OCI-LY7 (cell line): ENCODE results near the gene RAD54L.

Source experiments
- EZH2phosphoT487 ChIP-seq: fragments of 200-600 bp; sonication (generic); IDR thresholded peaks from 2 replicates; pipeline ENCODE4 v1.6.1; 2018; ENCODE audit warnings: low read depth, borderline replicate concordance, mild to moderate bottlenecking, mixed run types, antibody characterized with exemption, low read length, moderate library complexity, mixed read lengths
- TF ChIP-seq, protein P1 (sequence below): fragments of 200-600 bp; sonication (generic); conservative IDR thresholded peaks from 2 replicates; pipeline ENCODE4 v1.5.1; 2014; ENCODE audit warnings: mild to moderate bottlenecking, antibody characterized with exemption, low read length, moderate library complexity, mixed read lengths

GRCh38 chr1:46289976-46290375 is 42.4 kb downstream of the RAD54L start:
- TF ChIP-seq, protein P1, sequence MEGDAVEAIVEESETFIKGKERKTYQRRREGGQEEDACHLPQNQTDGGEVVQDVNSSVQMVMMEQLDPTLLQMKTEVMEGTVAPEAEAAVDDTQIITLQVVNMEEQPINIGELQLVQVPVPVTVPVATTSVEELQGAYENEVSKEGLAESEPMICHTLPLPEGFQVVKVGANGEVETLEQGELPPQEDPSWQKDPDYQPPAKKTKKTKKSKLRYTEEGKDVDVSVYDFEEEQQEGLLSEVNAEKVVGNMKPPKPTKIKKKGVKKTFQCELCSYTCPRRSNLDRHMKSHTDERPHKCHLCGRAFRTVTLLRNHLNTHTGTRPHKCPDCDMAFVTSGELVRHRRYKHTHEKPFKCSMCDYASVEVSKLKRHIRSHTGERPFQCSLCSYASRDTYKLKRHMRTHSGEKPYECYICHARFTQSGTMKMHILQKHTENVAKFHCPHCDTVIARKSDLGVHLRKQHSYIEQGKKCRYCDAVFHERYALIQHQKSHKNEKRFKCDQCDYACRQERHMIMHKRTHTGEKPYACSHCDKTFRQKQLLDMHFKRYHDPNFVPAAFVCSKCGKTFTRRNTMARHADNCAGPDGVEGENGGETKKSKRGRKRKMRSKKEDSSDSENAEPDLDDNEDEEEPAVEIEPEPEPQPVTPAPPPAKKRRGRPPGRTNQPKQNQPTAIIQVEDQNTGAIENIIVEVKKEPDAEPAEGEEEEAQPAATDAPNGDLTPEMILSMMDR, result no peak
- no peak for TF ChIP-seq EZH2phosphoT487
